Endothelial cell of umbilical vein (primary cell): ENCODE results near the gene UCP1.

Source experiments
- CTCF ChIP-seq, 2 donors: IDR thresholded peaks; 1 replicate in 1 of 2; 2 replicates in 1 of 2; pipeline ENCODE4 v1.5.1; 2011; ENCODE audit warnings: low read length in 2 of 2, mild to moderate bottlenecking in 2 of 2, moderate library complexity in 2 of 2, control low read depth in 1 of 2, inconsistent platforms in 1 of 2, low read depth in 1 of 2; ENCODE audit not compliant: insufficient read depth in 1 of 2; ENCODE audit errors: extremely low read depth in 1 of 2
- EZH2 ChIP-seq: IDR thresholded peaks from 2 replicates; pipeline ENCODE4 v1.6.1; 2012; ENCODE audit warnings: borderline replicate concordance, low read depth, mild to moderate bottlenecking, moderate library complexity, low read length, inconsistent platforms; ENCODE audit not compliant: severe bottlenecking
- FOS ChIP-seq: IDR thresholded peaks from 2 replicates; pipeline ENCODE4 v1.6.1; 2011; ENCODE audit warnings: mild to moderate bottlenecking, low read length, moderate library complexity, borderline replicate concordance; ENCODE audit not compliant: insufficient read depth
- MYC ChIP-seq: IDR thresholded peaks from one replicate; pipeline ENCODE4 v1.6.1; 2011; ENCODE audit warnings: mild to moderate bottlenecking, low read depth, low read length
- POLR2A ChIP-seq: IDR thresholded peaks from 2 replicates; pipeline ENCODE4 v1.6.1; 2012; ENCODE audit warnings: low read depth, mild to moderate bottlenecking, control low read depth, low read length
- POLR2AphosphoS5 ChIP-seq: IDR thresholded peaks from 2 replicates; pipeline ENCODE4 v1.6.1; 2012; ENCODE audit warnings: low read depth, mild to moderate bottlenecking, control low read depth, low read length, moderate library complexity; ENCODE audit not compliant: insufficient read depth
- TF ChIP-seq, protein P1 (sequence below): IDR thresholded peaks from 2 replicates; pipeline ENCODE4 v1.6.1; 2011; ENCODE audit not compliant: insufficient read depth, insufficient read length

DNA sequence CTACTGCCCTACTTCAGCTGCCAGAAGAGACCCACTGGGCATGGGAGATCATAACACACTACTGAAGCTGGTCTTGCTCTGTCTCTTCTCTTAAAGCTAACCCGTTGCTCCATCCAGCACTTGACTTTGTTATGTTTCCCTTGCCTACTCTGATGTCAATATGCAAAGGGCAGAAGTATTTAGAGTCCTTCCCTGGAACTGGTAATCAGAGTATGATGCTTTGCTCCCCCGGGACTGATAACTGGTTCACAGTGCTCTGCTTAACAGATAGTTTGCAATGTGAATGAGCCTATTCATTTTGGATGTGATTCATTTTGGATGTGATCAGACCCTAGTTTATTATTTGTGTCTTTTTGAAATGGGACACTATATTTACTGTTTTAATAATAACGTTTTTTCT is 12.3 kb upstream of the UCP1 start:
- TF ChIP-seq EZH2 (no peak), CTCF (IDR thresholded peaks at IDR 0.05; ENCODE audit: extremely low read depth in 1 of 2, insufficient read depth in 1 of 2, low read depth in 1 of 2, low read length in 2 of 2) (no peak), POLR2A (no peak), POLR2AphosphoS5 (no peak), MYC (no peak), FOS (no peak)
- TF ChIP-seq, protein P1, sequence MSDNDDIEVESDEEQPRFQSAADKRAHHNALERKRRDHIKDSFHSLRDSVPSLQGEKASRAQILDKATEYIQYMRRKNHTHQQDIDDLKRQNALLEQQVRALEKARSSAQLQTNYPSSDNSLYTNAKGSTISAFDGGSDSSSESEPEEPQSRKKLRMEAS: no peak
